IPS-20b (cell line): Measurements from ENCODE around the gene CDKN1C.
A peak's percentile ranks its signal among the peaks of the same experiment; 100 is the strongest.

ENCODE experiments used
- H3K27ac ChIP-seq: one replicate; pipeline ENCODE4 v1.5.1; 2013; ENCODE audit warnings: low read length
- H3K27me3 ChIP-seq: 2 replicates; pipeline ENCODE4 v1.6.1; 2013; ENCODE audit warnings: mild to moderate bottlenecking, low read length, inconsistent platforms; ENCODE audit not compliant: insufficient read depth
- H3K36me3 ChIP-seq: 2 replicates; pipeline ENCODE4 v1.6.1; 2013; ENCODE audit warnings: low read depth, mild to moderate bottlenecking, inconsistent platforms, low read length, moderate library complexity; ENCODE audit not compliant: insufficient read depth
- H3K4me1 ChIP-seq: 2 replicates; pipeline ENCODE4 v1.6.1; 2013; ENCODE audit warnings: mild to moderate bottlenecking, control low read depth, inconsistent platforms, low read length, moderate library complexity; ENCODE audit not compliant: insufficient read depth
- H3K4me3 ChIP-seq: 2 replicates; pipeline ENCODE4 v1.5.1; 2013; ENCODE audit warnings: mild to moderate bottlenecking, low read length, inconsistent platforms
- H3K9ac ChIP-seq: 2 replicates; pipeline ENCODE4 v1.6.1; 2013; ENCODE audit warnings: low read depth, mild to moderate bottlenecking, inconsistent platforms, low read length, moderate library complexity
- H3K9me3 ChIP-seq: 2 replicates; pipeline ENCODE4 v1.6.1; 2013; ENCODE audit warnings: mild to moderate bottlenecking, low read depth, low read length, inconsistent platforms; ENCODE audit not compliant: insufficient read depth

Gene CDKN1C

DNA sequence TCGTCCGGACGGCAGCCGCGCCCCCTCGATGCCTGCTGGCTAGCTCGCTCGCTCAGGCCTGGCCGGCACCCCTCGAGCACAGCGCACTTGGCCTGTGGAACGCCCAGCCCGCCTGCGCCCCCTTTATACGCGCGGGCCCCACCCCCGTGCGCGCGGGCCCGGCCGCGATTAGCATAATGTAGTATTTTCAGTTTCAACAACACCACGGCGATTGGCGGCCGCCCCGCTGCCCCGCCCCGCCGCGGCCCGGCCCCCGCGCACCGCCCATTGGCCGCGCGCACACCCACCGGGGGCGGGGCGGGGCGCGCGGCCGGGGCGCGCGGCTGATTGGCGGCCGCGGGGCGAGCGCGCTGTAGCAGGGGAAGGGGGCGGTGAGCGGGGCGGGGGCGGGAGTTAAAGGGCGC is at the start of gene CDKN1C:
Gene CDKN1C (minus strand): TSS at position 98 of the 404 bp plus-strand sequence. CDS start 319 bp downstream, outside the sequence.
- Histone ChIP-seq H3K36me3 (no peaks in the 10 kb centered on the region), H3K27ac (no peak within 1 kb of the TSS), H3K9ac (peak within 1 kb of the TSS; percentile 63; the same call in 1 of the 2 replicates)

DNA sequence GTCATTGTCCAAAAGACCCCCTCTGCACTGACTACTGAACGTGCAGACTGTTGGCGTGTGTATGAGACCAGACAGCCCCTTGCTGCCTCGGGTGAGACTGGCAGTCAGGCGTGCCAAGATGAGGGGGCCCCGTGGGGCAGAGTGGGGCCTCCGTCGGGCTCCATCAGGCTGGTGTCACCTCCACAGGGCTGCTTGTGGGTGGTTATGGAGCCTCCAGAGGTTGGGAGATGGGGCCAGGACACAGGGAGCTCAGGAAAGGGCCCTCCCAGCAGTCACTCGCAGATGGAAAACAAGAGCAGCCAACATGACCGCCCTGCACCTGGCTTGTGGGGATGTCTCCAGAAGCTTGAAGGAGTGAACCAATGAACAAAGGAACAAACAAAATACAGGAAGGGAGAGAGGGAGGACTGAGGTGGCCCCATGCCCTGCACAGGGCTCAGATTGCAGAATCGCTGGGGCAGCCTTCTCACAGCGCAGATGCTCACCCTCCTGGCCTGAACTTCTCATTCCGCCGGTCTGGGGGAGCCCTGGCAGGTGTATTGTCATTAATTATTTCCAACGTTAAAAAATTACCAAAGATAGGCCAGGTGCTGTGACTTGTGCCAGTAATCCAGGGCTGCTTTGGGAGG is 49.1 kb upstream of the CDKN1C start:
- 0 out of 2 replicates have a peak, but pooled peaks cover 4% of the 10 kb centered on the region for H3K4me1 ChIP-seq
- no peak overlapping the region for H3K4me3 ChIP-seq
- H3K36me3 ChIP-seq, result no peaks in the 10 kb centered on the region
- no peak overlapping the region for H3K27ac ChIP-seq
- H3K9me3 ChIP-seq, result peaks cover 29% of the 10 kb centered on the region
- no peak overlapping the region for H3K9ac ChIP-seq
- H3K27me3 ChIP-seq, result peaks cover 22% of the 10 kb centered on the region

More for the DNA sequence above, at the start of gene CDKN1C:
- peak within 1 kb of the TSS; percentile 71 for H3K4me3 ChIP-seq
- H3K4me1 ChIP-seq, result peaks cover 3% of the 10 kb centered on the region; the same call in 1 of the 2 replicates
- H3K9me3 ChIP-seq, result no peaks in the 10 kb centered on the region
- H3K27me3 ChIP-seq, result peaks cover 87% of the 10 kb centered on the region

DNA sequence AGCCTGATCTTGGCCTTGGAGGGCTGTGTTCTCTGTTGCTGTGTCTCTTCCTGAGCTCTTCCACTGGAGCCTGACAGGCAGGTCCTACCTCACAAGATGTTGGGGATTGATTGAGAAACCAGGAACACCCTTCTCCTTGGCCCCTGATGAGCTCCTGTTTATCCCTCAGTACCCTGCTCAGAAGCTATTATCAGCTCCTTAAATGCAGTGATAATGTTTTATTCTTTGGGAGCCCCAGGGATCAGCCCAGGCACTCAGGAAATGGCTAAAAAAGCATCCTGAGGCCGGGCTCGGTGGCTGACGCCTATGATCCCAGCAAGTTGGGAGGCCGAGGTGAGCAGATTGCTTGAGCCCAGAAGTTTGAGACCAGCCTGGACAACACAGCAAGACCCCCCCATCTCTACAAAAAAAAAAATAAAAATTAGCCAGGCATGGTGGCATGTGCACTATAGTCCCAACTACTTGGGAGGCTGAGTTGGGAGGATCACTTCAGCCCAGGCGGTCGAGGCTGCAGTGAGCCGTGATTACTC is 48.5 kb upstream of the CDKN1C start:
- H3K9ac ChIP-seq, result no peak overlapping the region
- H3K4me3 ChIP-seq, result no peak overlapping the region
- H3K27me3 ChIP-seq, result peaks cover 29% of the 10 kb centered on the region
- H3K27ac ChIP-seq, result no peak overlapping the region
- peaks cover 23% of the 10 kb centered on the region for H3K9me3 ChIP-seq
- H3K36me3 ChIP-seq, result no peaks in the 10 kb centered on the region
- 0 out of 2 replicates have a peak, but pooled peaks cover 4% of the 10 kb centered on the region for H3K4me1 ChIP-seq

DNA sequence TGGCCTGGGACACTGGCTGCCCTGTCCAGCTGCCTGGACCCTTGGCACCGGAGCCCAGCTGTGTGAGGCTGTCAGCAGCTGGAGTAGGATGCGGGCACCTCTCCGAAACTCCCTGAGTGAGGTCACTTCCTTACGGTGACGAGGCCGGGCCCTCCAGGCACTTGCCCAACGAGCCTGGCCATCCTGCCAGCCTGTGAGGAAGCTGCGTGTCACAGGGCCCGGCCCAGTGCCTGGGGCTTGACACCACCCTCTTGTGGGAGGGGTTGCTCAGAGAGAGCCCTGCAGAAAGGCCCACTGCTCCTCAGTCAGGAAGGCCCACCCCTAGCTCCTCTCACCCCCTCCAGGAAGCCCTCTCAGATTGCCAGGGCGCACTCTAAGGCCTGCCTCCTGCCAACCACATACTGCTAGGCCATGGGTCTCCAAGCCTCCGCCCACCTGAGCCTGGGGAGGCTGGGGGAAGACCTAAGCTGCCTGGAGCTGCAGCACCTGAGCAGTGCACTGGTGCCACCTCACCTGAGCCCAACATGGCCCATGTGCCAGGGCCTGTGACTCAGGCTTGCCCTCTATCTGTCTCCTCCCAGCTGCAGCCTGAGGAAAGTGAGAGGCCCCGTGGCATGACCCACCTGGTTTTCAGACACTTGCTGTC is 47.9 kb upstream of the CDKN1C start:
- Histone ChIP-seq H3K9ac (no peak overlapping the region), H3K27me3 (peaks cover 35% of the 10 kb centered on the region), H3K4me3 (no peak overlapping the region), H3K4me1 (0 out of 2 replicates have a peak, but pooled peaks cover 4% of the 10 kb centered on the region), H3K27ac (no peak overlapping the region), H3K36me3 (no peaks in the 10 kb centered on the region), H3K9me3 (peaks cover 17% of the 10 kb centered on the region)

DNA sequence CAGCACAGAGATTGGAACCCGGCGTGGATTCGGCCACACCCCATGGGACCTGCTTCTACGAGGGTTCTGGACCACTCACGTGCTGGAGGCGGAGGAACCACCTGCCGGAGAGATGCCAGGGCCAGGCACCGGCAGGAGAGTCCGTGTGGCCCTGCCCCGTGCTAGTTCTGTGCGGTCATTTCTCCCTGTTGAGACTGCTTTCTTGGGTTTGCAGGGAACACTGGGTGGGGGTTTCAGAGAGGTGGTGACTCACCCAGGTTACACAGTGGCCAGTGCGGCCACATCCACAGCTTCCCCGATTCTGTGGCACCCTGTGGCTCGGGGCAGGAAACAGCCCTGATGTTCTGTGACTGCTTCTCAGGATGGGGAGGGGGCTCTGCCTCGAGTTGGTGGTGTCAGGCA is 47.3 kb upstream of the CDKN1C start:
- Histone ChIP-seq H3K27ac (no peak overlapping the region), H3K4me1 (0 out of 2 replicates have a peak, but pooled peaks cover 4% of the 10 kb centered on the region), H3K4me3 (no peak overlapping the region), H3K9ac (no peak overlapping the region), H3K27me3 (peaks cover 41% of the 10 kb centered on the region), H3K9me3 (peaks cover 11% of the 10 kb centered on the region), H3K36me3 (no peaks in the 10 kb centered on the region)

DNA sequence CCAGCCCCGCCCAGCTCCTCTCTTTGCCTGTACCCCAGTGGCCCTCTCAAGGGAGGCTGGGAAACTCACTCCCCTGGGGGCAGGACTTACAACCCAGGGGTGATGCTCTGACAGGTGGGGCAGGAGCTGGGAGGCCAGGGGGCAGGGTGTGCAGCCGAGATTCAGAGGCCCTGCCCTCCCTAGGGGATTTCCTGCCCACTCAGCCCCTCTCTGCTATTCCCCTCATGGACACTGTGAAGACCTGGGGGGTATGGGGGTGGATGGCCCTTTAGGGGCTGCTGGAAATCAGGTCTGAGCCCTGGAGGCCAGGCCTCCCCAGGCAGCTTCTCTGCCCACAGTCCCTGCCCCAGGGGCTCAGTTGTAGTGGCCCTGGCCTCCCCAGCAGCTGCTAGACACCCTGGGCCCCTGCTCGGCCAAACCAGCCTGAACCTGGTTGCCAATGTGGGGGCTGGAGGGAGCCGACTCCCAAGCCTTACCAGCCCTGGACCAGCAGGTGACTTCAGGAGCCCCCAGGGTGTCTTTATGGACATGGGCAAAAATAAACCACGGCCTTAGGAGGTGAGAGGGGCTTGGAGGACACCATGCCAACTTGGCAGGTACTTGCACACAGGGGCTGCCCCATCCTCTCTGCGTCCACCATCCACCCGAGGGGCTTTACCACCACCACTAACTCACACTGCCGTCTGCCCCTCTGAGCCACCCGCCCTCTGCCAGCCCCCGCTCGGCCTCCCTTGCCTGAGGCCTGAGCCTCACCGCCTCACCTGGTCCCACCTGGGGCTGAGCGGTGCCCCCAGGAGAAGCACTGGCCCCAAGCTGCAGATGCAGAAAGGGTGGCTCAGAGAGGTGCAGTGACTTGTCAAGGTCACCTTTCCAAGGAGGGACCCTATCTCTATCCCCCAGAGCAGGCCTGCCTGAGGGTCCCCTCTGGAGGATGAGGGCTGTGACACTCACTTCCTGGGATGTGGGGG is 46.5 kb upstream of the CDKN1C start:
- Histone ChIP-seq H3K9ac (no peak overlapping the region), H3K36me3 (no peaks in the 10 kb centered on the region), H3K4me1 (0 out of 2 replicates have a peak, but pooled peaks cover 4% of the 10 kb centered on the region), H3K9me3 (peaks cover 3% of the 10 kb centered on the region; the same call in 1 of the 2 replicates), H3K27ac (no peak overlapping the region), H3K4me3 (no peak overlapping the region), H3K27me3 (peaks cover 49% of the 10 kb centered on the region)

DNA sequence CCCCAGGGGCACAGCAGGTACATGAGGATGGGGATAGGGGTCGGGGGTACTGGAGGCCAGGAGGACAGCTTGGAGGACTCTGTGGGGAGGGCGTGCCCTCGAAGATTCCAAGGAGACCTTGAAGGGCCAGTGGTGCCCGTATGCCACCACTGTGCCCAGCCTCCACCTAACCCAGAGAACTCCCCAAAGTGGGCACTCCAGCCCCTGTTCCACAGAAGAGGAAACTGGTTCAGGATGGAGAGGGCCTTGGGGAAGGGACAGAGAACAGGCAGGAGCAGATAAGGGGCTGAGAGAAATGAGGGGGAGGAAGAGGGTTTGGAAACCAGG is 45.8 kb upstream of the CDKN1C start:
- Histone ChIP-seq H3K27me3 (peaks cover 56% of the 10 kb centered on the region), H3K9ac (no peak overlapping the region), H3K36me3 (no peaks in the 10 kb centered on the region), H3K9me3 (no peaks in the 10 kb centered on the region), H3K4me1 (0 out of 2 replicates have a peak, but pooled peaks cover 4% of the 10 kb centered on the region), H3K27ac (no peak overlapping the region), H3K4me3 (no peak overlapping the region)

DNA sequence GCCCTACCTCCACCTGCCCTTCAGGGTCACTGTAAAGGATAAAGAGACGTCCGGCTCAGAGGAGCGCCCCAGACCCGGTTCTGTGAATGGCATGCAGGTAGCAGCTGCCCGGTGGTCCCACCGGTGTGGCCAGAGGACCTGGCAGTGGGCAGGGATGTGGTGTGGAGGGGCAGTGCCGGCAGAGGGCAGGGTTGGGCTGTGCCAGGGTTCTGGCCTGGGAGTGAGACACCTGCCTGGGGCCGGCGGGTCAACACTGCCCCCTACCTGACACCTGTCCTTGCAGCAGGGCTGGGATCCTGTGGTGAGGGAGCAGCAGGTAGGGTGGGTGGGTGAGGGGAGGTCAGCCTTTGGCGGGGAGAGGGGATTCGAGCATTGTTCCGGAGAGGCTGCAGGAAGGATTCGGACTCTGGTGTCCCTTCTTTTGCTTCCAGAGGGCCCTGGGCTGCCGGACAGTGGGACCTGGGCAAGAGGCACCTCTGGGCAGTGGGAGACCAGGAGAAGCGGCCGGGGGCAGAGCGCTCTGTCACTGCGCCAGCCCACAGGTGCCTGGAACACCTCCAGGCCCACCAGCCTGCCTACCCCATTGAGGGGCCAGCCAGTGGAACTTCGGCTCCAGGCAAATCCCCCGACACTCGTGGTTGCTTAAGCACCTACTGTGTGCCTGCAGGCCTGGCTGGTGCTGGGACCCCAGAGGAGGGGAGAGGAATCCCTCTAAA is 45.3 kb upstream of the CDKN1C start:
- Histone ChIP-seq H3K9me3 (no peaks in the 10 kb centered on the region), H3K27me3 (peaks cover 57% of the 10 kb centered on the region), H3K27ac (no peak overlapping the region), H3K4me1 (0 out of 2 replicates have a peak, but pooled peaks cover 4% of the 10 kb centered on the region), H3K4me3 (peak overlapping the region; percentile 61), H3K36me3 (no peaks in the 10 kb centered on the region), H3K9ac (0 out of 2 replicates have a peak overlapping the region, but pooled peaks have one; percentile 25)

DNA sequence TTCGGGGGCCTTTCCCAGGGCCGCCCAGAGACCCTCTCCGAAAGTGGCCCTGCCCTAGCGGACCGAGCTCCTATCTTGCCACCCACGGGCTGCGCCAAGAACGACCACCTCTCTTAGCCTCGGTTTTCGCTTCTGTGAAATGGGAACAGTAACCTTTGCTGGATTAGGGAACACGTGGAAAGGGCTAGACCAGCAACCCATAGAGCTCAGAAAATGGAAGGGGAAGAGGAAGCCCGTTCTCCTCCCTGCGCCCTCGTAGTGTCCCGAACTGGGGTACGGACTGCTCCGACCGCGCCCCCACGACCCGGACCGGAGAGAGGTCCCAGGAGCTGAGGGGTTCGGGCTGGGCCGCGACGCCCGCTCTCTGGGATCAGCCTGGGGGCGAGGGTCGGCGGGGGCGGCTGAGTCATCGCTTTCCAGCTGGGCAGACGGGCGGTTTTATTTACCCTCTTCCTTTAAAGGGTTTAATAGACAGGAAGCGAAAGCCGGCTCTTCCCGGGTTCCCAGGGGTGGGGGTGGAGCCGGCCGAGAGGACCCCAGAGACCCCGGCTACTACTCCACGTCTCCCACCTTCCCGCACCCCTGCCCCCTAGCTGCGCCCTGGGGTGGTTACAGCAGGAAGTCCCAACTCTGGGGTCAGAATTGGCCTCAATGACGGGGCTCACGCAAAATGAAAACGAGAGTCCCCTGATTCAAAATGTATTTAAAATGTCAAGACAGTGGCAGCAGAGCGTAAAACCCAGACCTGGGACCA is 44.6 kb upstream of the CDKN1C start:
- peak overlapping the region; percentile 61 for H3K4me3 ChIP-seq

DNA sequence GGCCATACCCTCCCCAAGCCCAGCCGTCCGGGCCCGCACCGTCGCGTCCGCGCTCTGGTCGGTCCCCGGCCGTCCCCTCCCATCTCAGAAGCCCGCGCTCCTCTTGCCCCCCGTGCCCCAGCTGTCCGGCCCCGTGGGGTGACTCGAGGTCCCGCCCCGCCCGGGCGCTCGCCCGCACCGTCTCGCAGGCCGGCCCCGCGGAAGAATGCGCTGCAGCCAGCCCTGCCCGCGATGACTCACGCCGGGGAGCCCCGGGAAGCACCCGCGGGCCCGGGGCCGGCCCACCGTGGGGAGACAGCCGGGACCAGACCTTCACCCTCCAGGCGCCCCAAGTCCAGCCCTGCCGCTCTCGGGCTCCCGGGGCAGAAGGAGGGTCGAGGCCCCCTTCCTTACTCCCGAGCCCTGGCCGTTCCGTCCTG is 44.0 kb upstream of the CDKN1C start:
- Histone ChIP-seq H3K9ac (no peak overlapping the region), H3K9me3 (no peaks in the 10 kb centered on the region)

More for the DNA sequence above, 44.6 kb upstream of the CDKN1C start:
- 0 out of 2 replicates have a peak, but pooled peaks cover 4% of the 10 kb centered on the region for H3K4me1 ChIP-seq
- H3K9me3 ChIP-seq, result no peaks in the 10 kb centered on the region
- H3K9ac ChIP-seq, result 0 out of 2 replicates have a peak overlapping the region, but pooled peaks have one; percentile 25
- H3K27me3 ChIP-seq, result peaks cover 57% of the 10 kb centered on the region
- no peak overlapping the region for H3K27ac ChIP-seq
- H3K36me3 ChIP-seq, result no peaks in the 10 kb centered on the region

More for the DNA sequence above, 44.0 kb upstream of the CDKN1C start:
- Histone ChIP-seq H3K36me3 (no peaks in the 10 kb centered on the region), H3K4me1 (0 out of 2 replicates have a peak, but pooled peaks cover 4% of the 10 kb centered on the region), H3K27me3 (peaks cover 57% of the 10 kb centered on the region), H3K4me3 (peak overlapping the region; percentile 61; the same call in 1 of the 2 replicates), H3K27ac (no peak overlapping the region)
